ENCODE results near the gene GNB2.
"Not testable (repeated sequence)": the region's sequence is repeated elsewhere in the genome, so short reads cannot be mapped to it uniquely, and the experiment has no call there.

DNA sequence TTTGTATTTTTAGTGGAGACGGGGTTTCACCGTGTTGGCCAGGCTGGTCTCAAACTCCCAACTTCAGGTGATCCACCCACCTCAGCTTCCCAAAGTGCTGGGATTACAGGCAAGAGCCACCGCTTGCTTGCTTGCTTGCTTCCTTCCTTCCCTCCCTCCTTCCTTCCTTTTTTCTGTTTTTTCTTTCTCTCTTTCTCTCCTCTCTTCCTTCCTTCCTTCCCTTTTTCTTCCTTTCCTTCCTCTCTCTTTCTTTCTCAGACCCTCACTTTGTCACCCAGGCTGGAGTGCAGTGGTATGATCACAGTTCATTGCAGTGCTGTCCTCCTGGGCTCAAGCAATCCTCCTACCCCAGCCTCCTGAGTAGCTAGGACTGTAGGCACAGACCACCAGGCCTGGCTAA lies 27.5 kb downstream of the GNB2 start:
- TF ChIP-seq, protein P1, sequence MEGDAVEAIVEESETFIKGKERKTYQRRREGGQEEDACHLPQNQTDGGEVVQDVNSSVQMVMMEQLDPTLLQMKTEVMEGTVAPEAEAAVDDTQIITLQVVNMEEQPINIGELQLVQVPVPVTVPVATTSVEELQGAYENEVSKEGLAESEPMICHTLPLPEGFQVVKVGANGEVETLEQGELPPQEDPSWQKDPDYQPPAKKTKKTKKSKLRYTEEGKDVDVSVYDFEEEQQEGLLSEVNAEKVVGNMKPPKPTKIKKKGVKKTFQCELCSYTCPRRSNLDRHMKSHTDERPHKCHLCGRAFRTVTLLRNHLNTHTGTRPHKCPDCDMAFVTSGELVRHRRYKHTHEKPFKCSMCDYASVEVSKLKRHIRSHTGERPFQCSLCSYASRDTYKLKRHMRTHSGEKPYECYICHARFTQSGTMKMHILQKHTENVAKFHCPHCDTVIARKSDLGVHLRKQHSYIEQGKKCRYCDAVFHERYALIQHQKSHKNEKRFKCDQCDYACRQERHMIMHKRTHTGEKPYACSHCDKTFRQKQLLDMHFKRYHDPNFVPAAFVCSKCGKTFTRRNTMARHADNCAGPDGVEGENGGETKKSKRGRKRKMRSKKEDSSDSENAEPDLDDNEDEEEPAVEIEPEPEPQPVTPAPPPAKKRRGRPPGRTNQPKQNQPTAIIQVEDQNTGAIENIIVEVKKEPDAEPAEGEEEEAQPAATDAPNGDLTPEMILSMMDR (IDR thresholded peaks at IDR 0.05), result not testable (repeated sequence)
- TF ChIP-seq ZFX (IDR thresholded peaks at IDR 0.05; ENCODE audit: borderline replicate concordance), result not testable (repeated sequence)
